Heart left ventricle (tissue), 16 donors: Measurements from ENCODE around the gene TGFBR3. TPM values are rescaled to one million over a fixed set of nuclear protein-coding genes. Genes with fewer than 3 reads are reported as not detected.
A peak's percentile ranks its signal among the peaks of the same experiment; 100 is the strongest.

Experiments used
- ATAC-seq, 4 donors: fragments of 200-7000 bp; cut with Tn5 transposase; one replicate each; pipeline ENCODE4 v1.9.1; 2020 to 2022; ENCODE audit warnings: moderate library complexity in 4 of 4, mild to moderate bottlenecking in 3 of 4, moderate number of reproducible peaks in 1 of 4
- DNase-seq, 5 donors: peaks; one replicate each; pipeline ENCODE4 v3.0.0-alpha.2; 2020
- H3K27ac ChIP-seq, 12 donors: fragments of 200-600 bp; sonication (generic) in 4 of 12; one replicate each; pipeline versions ENCODE4 v1.5.0 to v1.8.0; 2016 to 2022; ENCODE audit warnings: mild to moderate bottlenecking in 2 of 12
- H3K27me3 ChIP-seq, 9 donors: fragments of 200-600 bp; sonication (generic) in 2 of 9; one replicate each; pipeline versions ENCODE4 v1.5.1 to v1.8.0; 2016 to 2022; ENCODE audit warnings: mild to moderate bottlenecking in 3 of 9
- H3K36me3 ChIP-seq, 9 donors: fragments of 200-600 bp; sonication (generic) in 2 of 9; one replicate each; pipeline versions ENCODE4 v1.5.0 to v1.8.0; 2018 to 2022; ENCODE audit warnings: mild to moderate bottlenecking in 2 of 9
- H3K4me1 ChIP-seq, 12 donors: fragments of 200-600 bp; sonication (generic) in 4 of 12; one replicate each; pipeline versions ENCODE4 v1.5.0 to v1.8.0; 2016 to 2022; ENCODE audit warnings: mild to moderate bottlenecking in 3 of 12
- H3K4me3 ChIP-seq, 12 donors: fragments of 200-600 bp; sonication (generic) in 4 of 12; one replicate each; pipeline versions ENCODE4 v1.5.0 to v1.8.0; 2017 to 2022; ENCODE audit warnings: mild to moderate bottlenecking in 9 of 12, moderate library complexity in 4 of 12
- H3K9me3 ChIP-seq, 12 donors: fragments of 200-600 bp; sonication (generic) in 4 of 12; one replicate each; pipeline versions ENCODE4 v1.5.0 to v1.8.0; 2016 to 2022; ENCODE audit warnings: mild to moderate bottlenecking in 1 of 12
- POLR2A ChIP-seq, 2 donors: fragments of 450-650 bp; IDR thresholded peaks; one replicate each; pipeline ENCODE4 v1.6.1; 2017; ENCODE audit warnings: antibody characterized with exemption in 2 of 2, mild to moderate bottlenecking in 2 of 2, moderate library complexity in 2 of 2
- WGBS, 4 donors: extraction: QIAGEN DNeasy Blood & Tissue Kit in 2 of 4; methylation state at CpG; one replicate each; pipeline versions ENCODE4 v1.1.5 to v1.1.7; 2013 to 2018; 5-methylcytosine and 5-hydroxymethylcytosine counted together
- intact Hi-C, 10 donors: fragments of 100-400 bp; cut with DNase I; formaldehyde crosslinking; loops; one replicate each; pipeline versions ENCODE4 v1.11.1 to v1.14.2; 2022
- polyA plus RNA-seq, 2 donors: library from polyadenylated mRNA; stranded (reverse); fragments of 200-250 nt; gene quantifications; one replicate each; pipeline ENCODE4 v1.2.3, GENCODE V29; 2013
- total RNA-seq, 9 donors: library from RNA; depleted of rRNA in 2 of 9; stranded (reverse); fragments of >200 nt in 2 of 9; fragmentation: NEBNext Ultra II Directional in 3 of 9; extraction: Animal tissue kit (Norgen Biotek cat#: 25700) in 3 of 9; gene quantifications; one replicate each; pipeline versions ENCODE4 v1.1.0 to v1.2.4, GENCODE V29; 2016 to 2023
- TF ChIP-seq, protein P1 (sequence below), 12 donors: fragments of 200-600 bp; sonication (generic) in 4 of 12; IDR thresholded peaks; one replicate each; pipeline versions ENCODE4 v1.5.0 to v1.8.0; 2018 to 2022; ENCODE audit warnings: antibody characterized with exemption in 12 of 12, mild to moderate bottlenecking in 5 of 12
- donor health status: ischemic (EF 13 %, LVEDD 7.1; RV severe dilation, severe dysfunction).
- donor health status: healthy with polysubstance abuse.
- donor health status: DM: no; HTN: yes; CAD: no.
- donor health status: DM: no; HTN: no; CAD: no.
- donor health status: ischemic (EF 25% LVEDD 6.9; RV normal size, moderate dysfunction).
- donor health status: ischemic (EF 25% LVEDD 5.7; RV mildly dilated, moderate dysfunction).
- donor health status: healthy.
- donor health status: DM: yes; HTN: yes; CAD: no.
- donor health status: ischemic (EF 35%, LVEDD 5.7; RV mildly dilated, moderate dysfunction).
- donor health status: nonischemic (EF 11% LVEDD 7.7; RV severe dilation, severe dysfunction).
- donor health status: DM: yes; HTN: yes; CAD: no.
- donor health status: PGD.
- donor health status: ischemic (EF 29% LVEDD 5.4; RV normal size, mild dysfunction).
- donor health status: nonischemic (EF 23%, LVEDD 6.1; RV moderate dilation, normal function).

The TGFBR3 gene
- total and polyA plus RNA-seq, 11 donors, result 6.9 to 51.8 (median 22.7) TPM

GRCh38 chr1:91827087-91827458 is 58.9 kb downstream of the TGFBR3 start:
- Histone ChIP-seq H3K4me3 (no peak overlapping the region), H3K4me1 (peaks cover 3 to 57% (median 37%) of the 10 kb centered on the region in 12 donors), H3K27me3 (no peaks in the 10 kb centered on the region), H3K9me3 (no peaks in the 10 kb centered on the region), H3K27ac (peak overlapping the region; percentile 69 to 94 (median 85)), H3K36me3 (no peaks in the 10 kb centered on the region)
- ATAC-seq (peak; percentile 82 to 88 (median 88)), DNase-seq (peak in 4 of 5 donors; percentile 66 to 88 (median 80))
- TF ChIP-seq, protein P1, sequence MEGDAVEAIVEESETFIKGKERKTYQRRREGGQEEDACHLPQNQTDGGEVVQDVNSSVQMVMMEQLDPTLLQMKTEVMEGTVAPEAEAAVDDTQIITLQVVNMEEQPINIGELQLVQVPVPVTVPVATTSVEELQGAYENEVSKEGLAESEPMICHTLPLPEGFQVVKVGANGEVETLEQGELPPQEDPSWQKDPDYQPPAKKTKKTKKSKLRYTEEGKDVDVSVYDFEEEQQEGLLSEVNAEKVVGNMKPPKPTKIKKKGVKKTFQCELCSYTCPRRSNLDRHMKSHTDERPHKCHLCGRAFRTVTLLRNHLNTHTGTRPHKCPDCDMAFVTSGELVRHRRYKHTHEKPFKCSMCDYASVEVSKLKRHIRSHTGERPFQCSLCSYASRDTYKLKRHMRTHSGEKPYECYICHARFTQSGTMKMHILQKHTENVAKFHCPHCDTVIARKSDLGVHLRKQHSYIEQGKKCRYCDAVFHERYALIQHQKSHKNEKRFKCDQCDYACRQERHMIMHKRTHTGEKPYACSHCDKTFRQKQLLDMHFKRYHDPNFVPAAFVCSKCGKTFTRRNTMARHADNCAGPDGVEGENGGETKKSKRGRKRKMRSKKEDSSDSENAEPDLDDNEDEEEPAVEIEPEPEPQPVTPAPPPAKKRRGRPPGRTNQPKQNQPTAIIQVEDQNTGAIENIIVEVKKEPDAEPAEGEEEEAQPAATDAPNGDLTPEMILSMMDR (IDR thresholded peaks at IDR 0.05), result no peak
- peak in 1 of 2 donors; percentile 12 for TF ChIP-seq POLR2A (IDR thresholded peaks at IDR 0.05)
- 51 to 68% (median 58%) methylated on average over 9 of the region's 9 CpGs for WGBS, 4 donors
- intact Hi-C loops, result loop anchor here in 3 of 10 donors (2.0 to 10.0 kb wide), 5 partner anchors 58 to 226 kb away; partner anchors contain the start of gene TGFBR3 (in 1 of the 3)

GRCh38 chr1:91826649-91827048 is 59.3 kb downstream of the TGFBR3 start:
- TF ChIP-seq, protein P1 (IDR thresholded peaks at IDR 0.05), result no peak
- no peak for TF ChIP-seq POLR2A (IDR thresholded peaks at IDR 0.05)
- no peaks in the 10 kb centered on the region for H3K27me3 ChIP-seq
- H3K4me3 ChIP-seq, result no peak overlapping the region
- no peak for ATAC-seq
- H3K27ac ChIP-seq, result peak overlapping the region; percentile 69 to 94 (median 85)
- 71 to 84% (median 78%) methylated on average over 5 of the region's 5 CpGs for WGBS, 4 donors
- H3K9me3 ChIP-seq, result no peaks in the 10 kb centered on the region
- no peak for DNase-seq
- no peaks in the 10 kb centered on the region for H3K36me3 ChIP-seq
- intact Hi-C loops, result loop anchor here in 3 of 10 donors (2.0 to 10.0 kb wide), 5 partner anchors 58 to 226 kb away; partner anchors contain the start of gene TGFBR3 (in 1 of the 3)
- peaks cover 3 to 55% (median 39%) of the 10 kb centered on the region in 12 donors for H3K4me1 ChIP-seq

DNA sequence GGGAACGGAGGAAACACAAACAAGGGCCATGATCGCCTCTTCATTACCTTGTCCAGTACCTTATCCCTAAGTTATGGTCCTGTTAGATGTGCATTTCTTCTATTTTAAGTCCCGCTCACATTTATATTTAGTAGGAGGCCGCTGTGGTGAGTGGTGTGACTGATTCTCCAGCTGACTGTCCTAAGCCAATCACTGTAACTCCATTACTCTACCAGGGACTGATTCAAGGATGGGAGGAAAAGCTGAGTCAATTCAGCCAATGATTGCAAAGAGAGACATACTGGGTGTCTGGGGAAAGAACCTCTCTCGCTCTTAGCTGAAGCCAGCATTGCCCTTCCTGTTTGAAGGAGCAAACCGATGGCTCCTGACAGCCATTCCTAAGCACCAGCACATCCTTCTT is 59.7 kb downstream of the TGFBR3 start:
- TF ChIP-seq POLR2A (IDR thresholded peaks at IDR 0.05), result no peak
- TF ChIP-seq, protein P1 (IDR thresholded peaks at IDR 0.05), result no peak
- Histone ChIP-seq H3K36me3 (no peaks in the 10 kb centered on the region), H3K27me3 (no peaks in the 10 kb centered on the region), H3K4me1 (peaks cover 3 to 51% (median 39%) of the 10 kb centered on the region in 12 donors), H3K9me3 (no peaks in the 10 kb centered on the region), H3K27ac (peak overlapping the region; percentile 69 to 94 (median 85)), H3K4me3 (no peak overlapping the region)
- 52 to 69% (median 61%) methylated on average over 6 of the region's 6 CpGs for WGBS, 4 donors
- DNase-seq (peak in 4 of 5 donors; percentile 28 to 46 (median 37)), ATAC-seq (peak; percentile 62 to 82 (median 74))
- intact Hi-C loops, result loop anchor here in 3 of 10 donors (2.0 to 10.0 kb wide), 5 partner anchors 59 to 225 kb away; partner anchors contain the start of gene TGFBR3 (in 1 of the 3)

DNA sequence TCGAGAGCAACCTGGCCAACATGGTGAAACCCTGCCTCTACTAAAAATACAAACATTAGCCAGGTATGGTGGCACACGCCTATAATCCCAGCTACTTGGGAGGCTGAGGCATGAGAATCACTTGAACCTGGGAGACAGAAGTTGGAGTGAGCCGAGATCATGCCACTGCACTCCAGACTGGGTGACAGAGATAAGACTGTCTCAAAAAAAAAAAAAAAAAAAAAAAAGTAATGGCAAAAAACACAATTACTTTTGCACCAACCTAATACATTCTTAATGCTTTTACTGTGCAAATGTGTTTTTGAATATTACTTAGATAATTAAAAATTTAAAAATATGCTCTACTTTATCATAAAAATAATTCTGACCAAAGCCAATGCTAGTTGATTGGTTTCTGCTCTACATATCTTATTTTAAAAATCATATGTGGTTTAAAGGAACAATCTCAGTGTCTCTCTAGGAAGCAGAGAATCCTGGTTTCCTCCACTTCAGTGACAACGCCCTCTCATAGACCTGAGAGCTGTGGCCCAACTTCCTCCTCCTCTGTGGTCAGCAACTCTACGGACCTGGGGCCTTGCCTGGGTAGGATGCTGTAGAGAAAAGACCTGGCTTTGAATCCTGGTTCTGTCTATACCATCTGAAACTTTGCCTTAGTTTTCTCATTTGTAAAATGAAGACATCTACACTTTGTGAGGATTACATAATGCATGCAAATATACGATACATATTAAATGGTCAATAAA is 64.7 kb downstream of the TGFBR3 start:
- intact Hi-C loops, result loop anchor here in 1 of 10 donors (10.0 kb wide), 1 partner anchor 64 kb away; the partner anchor contains the start of gene TGFBR3

More for the DNA sequence above, 64.7 kb downstream of the TGFBR3 start:
- DNase-seq (no peak), ATAC-seq (no peak)
- H3K9me3 ChIP-seq, result no peaks in the 10 kb centered on the region
- H3K36me3 ChIP-seq, result no peaks in the 10 kb centered on the region
- TF ChIP-seq, protein P1 (IDR thresholded peaks at IDR 0.05), result no peak
- no peak for TF ChIP-seq POLR2A (IDR thresholded peaks at IDR 0.05)
- H3K4me3 ChIP-seq, result no peak overlapping the region
- H3K4me1 ChIP-seq, result peaks cover 0 to 46% (median 36%) of the 10 kb centered on the region in 12 donors
- H3K27me3 ChIP-seq, result no peaks in the 10 kb centered on the region
- H3K27ac ChIP-seq, result no peak overlapping the region
- WGBS, 4 donors, result 82 to 88% (median 86%) methylated on average over 6 of the region's 6 CpGs
